ENCODE results near the gene APOLD1.
"Not testable (repeated sequence)": the region's sequence is repeated elsewhere in the genome, so short reads cannot be mapped to it uniquely, and the experiment has no call there.

Gene APOLD1

DNA sequence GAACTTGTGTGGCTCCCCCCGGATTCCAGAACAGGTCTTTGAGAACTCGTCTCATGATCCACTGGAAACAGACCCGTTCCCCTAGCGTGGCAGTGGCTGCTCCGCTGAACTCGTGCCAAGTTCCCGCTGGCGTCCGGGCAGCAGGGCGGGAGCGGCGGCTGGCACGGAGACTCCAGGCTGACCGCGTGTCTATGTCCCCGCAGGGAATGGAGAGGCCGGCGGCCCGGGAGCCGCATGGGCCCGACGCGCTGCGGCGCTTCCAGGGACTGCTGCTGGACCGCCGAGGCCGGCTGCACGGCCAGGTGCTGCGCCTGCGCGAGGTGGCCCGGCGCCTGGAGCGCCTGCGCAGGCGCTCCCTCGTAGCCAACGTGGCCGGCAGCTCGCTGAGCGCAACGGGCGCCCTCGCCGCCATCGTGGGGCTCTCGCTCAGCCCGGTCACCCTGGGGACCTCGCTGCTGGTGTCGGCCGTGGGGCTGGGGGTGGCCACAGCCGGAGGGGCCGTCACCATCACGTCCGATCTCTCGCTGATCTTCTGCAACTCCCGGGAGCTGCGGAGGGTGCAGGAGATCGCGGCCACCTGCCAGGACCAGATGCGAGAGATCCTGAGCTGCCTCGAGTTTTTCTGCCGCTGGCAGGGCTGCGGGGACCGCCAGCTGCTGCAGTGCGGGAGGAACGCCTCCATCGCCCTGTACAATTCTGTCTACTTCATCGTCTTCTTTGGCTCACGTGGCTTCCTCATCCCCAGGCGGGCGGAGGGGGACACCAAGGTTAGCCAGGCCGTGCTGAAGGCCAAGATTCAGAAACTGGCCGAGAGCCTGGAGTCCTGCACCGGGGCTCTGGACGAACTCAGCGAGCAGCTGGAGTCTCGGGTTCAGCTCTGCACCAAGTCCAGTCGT, 1.5 kb downstream of the APOLD1 start:
- peak; percentile 44 for DNase-seq (ENCODE audit: low read depth, low spot score)

DNA sequence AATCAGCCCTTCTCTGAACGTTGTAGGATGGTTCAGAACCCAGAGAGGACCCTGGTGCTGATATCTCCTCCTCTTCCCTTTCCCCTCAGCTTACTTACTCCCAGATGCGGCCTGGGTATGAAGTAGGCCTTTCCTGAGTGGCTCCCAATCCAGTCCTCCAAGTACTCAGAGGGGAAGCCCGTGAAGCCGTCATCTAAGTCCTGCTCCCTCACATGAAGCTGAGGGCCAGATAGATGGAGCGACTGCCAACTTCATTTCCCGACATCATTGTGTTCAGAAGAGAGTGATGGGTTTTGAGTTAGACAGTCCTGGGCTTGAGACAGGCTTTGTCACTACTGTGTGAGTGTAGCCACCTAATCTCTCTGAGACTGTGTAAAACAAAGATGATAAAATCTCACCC, 2.7 kb downstream of the APOLD1 start:
- no peak for DNase-seq (ENCODE audit: low read depth, low spot score)

DNA sequence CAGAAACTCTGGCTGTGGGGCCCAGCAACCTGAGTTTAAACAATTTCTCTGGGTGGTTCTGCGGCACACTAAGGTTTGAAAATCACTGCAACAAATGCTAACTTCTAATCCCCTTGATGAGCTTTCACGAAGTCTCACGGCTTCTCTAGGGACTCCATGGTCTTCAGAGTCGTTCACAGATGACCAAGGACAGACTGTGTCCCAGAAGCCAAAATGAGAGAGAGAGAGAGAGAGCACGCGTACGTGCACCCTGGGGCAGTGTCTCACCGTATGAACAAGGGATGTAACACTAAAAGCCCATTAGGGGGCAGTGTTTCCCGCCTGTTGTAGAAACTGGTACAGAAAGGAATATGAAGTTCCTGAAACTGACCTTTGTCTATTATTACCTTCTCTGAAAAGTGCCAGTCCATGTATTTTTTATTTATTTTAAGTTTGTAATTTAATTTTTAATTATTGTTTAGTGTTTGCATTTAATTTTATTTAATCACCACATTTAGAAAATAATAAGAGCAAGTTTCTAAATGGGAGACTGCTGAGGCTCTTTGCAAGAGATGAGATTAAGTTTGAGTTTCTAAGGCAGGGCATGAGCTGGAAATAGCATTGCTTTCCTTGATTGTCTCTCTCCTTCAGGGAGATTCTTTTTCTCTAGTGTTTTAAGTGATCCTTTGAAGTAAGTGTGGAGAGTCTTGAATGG, 3.4 kb downstream of the APOLD1 start:
- DNase-seq (ENCODE audit: low read depth, low spot score) = no peak

DNA sequence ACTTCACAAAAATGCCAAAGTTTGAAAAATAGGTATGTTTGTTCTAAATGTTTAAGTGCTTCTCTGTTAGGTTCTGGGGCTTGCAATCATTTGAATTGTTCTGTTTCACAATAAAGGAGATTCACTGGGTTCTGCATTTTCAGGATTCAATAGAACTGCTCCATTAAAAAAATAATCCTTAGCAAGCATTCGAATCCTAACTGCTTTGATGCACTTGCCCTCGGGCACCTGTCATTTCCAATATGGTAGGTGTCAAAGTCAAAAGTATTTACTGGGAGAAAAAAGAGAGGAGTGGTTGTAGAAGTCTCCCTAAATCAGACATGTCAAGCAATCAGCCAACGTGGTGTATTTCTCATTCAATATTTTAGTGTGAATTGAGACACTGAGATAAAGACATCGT, 5.5 kb downstream of the APOLD1 start:
- no peak for DNase-seq (ENCODE audit: low read depth, low spot score)

DNA sequence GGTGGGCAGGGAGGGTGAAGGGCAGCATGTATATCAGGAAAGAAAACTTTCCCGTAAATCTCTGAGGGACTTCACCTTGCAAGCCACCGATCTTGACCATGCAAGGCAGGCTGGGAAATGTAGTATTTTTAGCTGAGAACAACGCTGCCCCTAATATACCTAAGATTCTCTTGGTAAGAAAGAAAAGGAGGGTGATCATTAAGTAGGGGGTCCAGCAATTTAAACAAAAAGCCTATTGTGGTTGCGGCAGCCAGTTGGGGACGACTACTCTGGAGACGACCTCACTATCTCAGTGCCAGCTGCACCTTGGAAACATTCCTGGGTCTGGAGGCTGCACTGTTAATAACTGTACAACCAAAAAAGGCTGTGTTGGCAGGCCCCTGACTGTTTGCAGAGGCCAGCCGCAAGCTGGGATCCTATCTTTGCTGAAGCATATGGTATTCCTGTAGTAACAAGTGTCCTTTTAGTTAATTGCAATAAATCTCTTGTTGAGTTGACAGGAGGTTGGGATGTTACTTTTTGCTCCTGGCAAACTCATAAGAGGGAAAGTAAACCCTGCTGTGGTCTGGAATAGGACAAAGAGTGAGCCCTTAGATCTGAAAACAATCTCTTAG, 6.4 kb downstream of the APOLD1 start:
- no peak for DNase-seq (ENCODE audit: low read depth, low spot score)

DNA sequence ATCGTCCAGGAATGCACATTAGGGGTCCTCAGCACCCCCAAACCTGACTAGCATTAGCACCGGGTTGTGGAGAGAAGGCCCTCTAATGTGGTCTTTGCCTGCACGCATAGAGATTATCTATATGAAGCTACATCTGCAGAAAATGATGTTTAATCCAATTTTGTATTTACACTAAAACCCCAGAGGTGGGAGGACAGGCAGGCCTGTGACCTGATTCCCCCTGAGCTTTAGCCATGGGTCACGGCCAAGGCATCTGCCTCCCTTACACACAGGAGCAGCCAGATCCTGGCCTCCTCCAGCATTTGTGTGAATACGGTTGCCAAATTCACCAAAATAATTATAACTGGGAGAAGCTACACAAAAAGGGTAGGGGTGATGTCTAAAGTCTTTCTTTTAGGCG, 7.0 kb downstream of the APOLD1 start:
- no peak for DNase-seq (ENCODE audit: low read depth, low spot score)

DNA sequence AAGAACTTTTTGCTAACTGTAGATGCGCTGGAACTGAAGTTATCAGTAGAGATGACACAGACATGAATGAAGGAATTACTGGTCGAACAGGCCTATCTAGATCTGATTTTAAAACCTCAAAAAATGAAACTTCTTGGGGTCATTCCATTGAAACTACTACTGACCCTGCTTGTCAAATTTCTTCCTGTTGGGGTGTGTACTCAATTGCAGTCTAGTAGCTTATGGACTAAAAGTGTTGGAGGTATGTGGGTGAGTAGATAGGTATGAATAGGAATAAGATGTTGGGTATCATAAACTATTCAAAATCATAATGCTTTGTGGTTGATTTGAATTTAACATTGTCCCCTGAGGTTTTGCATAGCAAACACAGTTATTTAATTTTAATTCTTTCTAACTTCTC, 9.2 kb downstream of the APOLD1 start:
- DNase-seq (ENCODE audit: low read depth, low spot score) = no peak

DNA sequence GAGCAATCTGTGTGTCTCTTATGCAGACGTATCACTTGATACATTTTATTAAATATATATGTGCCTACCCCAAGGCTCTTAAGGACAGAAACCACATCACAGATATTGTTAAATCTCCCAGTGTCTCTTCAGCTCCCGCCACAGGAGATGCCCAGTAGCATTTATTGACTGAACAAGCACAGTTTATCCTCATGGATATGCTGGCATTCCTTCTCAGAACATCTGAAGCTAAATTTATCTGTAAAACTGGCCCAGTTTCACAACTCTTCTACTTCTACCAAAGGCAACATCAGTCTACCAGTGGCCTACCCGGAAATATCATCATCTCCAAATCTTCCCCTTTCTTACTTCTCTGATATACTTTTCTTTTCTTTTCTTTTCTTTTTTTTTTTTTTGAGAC, 10.7 kb downstream of the APOLD1 start:
- DNase-seq (ENCODE audit: low read depth, low spot score) = no peak

DNA sequence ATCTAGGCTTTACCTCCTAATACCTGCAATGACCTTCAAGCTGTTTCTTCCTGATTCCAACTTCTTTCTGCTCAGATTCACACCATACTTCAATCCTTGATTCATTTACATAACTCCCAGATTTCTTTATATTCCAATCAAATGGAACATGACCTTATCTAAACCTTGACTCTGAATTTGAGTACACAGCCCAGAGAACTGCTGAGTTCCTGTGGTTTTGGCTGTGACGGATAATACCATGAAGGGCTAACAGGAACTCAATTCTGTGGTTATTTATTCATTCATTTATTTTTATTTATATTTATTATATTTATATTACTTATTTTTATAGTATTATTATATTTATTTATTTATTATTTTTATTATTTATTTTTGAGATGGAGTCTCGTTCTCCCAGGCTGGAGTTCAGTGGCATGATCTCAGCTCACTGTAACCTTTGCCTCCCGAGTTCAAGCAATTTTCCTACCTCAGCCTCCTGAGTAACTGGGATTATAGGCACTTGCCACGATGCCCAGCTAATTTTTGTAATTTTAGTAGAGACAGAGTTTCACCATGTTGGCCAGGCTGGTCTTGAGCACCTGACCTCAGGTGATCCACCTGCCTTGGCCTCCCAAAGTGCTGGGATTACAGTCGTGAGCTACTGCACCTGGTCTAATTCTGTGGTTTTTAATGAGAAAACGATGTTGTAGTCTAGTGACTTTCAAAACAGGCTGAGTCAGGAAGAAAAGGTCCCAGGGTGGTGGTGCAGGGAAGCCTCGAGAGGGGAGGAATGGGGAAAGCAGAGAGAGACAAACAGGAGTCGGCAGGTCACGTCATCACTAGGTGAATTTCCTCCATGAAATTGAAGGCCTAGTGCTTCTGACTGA, 11.7 kb downstream of the APOLD1 start:
- DNase-seq (ENCODE audit: low read depth, low spot score) = no peak

DNA sequence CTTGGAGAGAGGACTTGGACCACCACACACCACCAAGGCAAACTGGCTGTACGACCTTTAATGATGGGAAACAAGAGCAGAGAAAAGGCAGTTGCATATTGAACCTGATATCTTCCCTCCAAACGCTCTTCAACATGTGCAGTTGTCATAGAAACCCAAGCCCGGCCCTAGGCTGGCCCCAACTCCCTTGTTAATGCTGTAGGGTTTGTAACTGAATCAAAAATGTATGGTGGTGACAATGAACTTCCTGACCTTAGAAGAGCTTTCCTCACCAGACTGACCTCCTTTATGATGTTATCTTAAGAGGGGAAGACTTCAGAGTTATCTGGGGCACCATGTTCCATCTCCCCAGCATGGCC, 12.3 kb downstream of the APOLD1 start:
- DNase-seq (ENCODE audit: low read depth, low spot score) = no peak

DNA sequence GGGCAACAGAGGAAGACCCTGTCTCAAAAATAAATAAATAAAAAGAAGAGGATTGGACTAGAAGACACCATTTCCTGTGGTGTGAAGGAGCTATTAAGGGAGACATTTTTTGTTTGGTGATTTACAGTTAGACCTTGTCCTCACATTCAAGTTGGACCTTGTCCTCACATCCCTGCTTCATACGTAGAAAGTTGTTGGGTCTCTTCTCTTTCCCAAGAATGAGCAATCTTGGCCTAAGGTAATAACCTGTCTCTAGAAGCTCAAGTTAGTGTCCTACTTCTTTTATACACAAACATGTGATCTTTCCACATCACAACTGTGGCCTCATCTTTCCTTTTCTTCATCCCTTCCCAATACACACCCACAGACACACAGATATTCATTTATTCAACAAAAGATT, 13.0 kb downstream of the APOLD1 start:
- DNase-seq (ENCODE audit: low read depth, low spot score) = no peak

DNA sequence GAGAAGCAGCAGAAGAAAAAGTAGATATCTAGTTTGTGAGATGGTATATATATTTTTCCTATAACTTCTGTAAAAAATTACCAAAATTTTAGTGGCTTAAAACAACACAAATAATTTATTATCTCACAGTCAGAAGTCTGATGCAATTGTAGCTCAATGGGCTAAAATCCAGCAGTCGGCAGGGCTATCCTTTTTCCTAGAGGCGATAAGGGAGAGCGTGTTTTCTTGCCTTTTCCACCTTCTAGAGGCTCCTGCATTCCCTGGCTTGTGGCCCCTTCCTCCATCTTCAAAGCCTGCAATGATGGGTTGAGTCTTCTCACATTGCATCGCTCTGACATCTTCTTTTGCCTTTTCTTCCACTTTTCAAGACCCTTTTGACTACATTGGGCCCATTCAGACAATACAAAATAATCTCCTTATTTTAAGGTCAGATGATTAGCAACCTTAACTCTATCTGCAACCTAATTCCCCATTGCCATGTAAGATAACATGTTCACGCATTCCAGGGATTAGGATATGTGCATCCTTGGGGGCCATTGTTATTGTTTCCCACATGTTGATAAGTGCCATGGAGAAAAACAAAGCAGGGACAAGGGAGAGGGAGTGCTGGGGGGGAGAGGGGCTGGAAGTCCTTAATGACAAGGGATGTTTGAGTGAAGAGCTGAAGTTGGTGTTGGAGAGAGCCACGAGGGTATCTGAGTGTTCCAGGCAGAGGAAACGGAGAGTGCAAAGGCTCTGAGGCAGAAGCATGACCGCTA, 13.9 kb downstream of the APOLD1 start:
- no peak for DNase-seq (ENCODE audit: low read depth, low spot score)

DNA sequence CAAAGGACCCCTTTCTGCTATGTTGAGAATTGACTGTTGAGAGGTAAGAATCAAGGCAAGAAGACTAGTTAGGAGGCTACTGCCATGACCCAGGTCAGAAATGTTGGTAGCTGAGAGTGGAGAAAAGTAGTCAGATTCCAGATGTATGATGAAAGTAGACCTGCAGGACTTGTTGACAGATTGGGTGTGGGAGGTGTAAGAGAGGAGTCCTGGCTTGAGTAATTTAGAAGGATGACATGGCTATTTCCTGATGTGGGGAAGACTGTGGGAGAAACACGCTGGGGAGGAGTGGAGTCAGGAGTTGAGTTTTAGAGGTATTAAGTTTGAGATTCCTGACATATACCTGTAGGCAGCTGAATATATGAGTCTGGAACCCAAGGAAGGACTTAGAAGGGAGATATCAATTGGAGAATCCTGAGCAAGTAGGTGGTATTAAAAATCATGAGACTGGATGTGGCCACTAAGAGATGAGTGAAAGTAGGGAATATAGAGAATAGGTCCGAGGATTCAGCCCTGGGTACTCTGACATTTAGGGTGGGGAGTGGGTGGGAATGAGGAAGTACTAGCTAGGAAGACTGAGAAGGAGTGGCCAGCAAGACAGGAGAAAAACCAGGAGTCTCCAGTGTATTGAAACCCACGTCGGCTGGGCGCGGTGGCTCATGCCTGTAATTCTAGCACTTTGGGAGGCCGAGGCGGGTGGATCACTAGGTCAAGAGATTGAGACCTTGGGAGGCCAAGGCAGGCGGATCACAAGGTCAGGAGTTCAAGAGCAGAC, 15.1 kb downstream of the APOLD1 start:
- DNase-seq (ENCODE audit: low read depth, low spot score) = no peak

DNA sequence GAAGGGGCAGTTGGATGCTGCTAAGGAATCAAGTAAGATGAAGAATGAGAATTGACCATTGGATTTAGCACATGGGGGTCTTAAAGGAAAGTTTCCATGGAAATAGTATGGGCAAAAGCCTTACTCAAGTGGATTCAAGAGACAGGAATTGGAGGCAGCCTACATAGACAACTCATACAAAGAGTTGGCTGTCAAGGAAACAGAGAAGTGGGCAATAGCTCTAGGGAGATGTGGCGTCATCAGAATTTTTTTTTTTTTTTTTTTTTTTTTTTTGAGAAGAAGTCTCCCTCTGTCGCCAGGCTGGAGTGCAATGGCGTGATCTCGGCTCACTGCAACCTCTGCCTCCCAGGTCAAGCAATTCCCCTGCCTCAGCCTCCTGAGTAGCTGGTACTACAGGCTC, 16.2 kb downstream of the APOLD1 start:
- not testable (repeated sequence) for DNase-seq (ENCODE audit: low read depth, low spot score)

DNA sequence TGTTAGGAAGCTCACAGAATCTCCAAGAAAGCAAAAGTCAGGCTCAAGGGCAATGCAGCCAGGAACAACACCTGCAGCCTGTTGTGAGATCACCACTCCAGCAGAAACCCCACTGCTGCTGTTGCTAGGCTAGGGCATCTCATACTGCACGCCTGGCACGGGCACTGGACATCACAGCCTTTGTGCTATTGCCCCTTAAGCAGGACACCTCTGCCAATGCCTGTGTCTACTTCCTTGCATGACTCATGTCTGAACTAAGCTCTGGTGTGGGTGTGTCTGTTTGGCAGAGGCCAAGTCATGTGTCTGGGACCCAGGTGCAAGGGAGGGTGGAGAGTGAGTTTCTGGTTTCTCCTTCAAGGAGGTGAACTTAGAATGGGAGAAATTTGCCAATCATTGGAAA, 17.7 kb downstream of the APOLD1 start:
- no peak for DNase-seq (ENCODE audit: low read depth, low spot score)

DNA sequence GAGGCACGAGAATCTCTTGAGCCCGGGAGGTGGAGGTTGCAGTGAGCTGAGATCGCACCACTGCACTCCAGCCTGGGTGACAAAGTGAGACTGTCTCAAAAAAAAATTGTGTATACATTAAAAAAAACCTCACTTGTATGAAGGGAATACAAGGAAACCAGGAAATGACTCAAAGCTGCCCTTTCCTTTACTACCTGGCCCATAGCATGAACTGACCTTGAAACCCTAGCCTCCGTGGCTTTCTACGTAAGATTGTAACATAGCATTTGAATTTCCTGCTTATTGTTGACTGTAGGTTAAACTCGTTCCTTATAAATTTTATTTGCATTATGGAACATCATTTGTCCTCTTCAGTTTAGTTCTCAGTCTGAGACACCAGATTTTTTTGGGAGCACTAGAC, 18.6 kb downstream of the APOLD1 start:
- no peak for DNase-seq (ENCODE audit: low read depth, low spot score)

DNA sequence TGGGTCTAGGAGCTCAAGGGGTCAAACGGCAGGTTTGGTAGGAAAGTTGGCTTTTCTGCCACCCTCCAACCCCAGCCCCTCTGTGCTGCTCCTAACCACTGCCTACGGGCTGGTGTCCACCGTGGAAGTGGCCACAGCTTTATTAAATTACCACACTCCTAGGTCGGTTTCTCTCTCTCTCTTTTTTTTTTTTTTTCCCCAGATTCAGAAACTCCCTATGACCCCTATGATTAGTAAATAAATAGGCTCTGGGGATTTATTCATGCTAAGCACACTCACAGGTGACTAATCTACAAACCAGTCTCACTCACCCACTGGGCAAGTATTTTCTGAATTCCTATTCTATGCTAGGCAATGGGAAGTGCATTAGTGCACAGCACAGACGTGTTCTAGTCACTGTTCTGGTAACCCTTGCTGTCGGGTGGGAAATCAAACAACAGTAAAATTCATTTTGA, 19.0 kb downstream of the APOLD1 start:
- DNase-seq (ENCODE audit: low read depth, low spot score) = no peak

DNA sequence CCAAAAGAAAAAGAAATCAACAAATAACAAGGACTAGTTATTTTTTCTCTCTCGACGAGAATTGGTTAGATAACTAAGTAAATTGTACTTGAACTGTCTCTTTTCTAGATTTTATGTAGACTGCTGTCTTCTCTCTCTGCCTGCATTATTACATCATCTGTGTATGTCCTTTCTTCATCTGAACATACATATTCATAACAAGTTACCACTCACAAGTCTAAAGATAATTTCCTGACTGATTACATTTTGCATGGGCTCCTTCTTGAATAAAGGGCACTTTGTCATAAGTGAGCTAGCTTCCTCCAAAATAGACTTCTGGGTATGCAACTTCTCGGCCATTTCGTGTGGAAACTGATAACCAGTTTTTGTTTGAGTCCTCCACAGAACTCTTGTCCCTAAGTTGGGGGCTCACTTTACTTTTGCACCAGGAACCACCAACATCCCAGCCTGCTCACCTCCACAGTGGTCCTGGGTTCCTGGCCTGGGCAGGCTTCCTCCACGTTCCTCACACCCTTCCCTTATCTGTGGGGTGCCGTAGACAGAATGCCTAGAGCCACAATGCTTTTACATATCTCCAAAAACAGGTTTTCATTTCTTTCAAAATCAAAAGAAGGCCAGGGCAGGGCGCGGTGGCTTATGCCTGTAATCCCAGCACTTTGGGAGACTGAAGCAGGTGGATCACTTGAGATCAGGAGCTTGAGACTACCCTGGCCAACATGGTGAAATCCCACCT, 21.5 kb downstream of the APOLD1 start:
- DNase-seq (ENCODE audit: low read depth, low spot score) = no peak

DNA sequence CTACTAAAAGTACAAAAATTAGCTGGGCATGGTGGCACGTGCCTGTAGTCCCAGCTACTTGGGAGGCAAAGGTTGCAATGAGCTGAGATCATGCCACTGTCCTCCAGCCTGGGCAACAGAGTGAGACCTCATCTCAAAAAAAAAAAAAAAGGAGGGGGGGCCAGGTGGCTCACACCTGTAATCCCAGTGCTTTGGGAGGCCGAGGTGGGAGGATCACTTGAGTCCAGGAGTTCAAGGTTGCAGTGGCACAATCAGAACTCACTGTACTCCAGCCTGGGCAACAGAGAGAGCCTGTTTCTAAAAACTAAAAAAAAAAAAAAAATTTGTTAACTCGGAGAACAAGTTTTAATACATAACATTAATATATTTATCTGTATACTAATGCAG, 22.1 kb downstream of the APOLD1 start:
- DNase-seq (ENCODE audit: low read depth, low spot score) = not testable (repeated sequence)
